Forelimb muscle (tissue), 1 donor: Measurements from ENCODE around the gene AOC1. TPM values are rescaled to one million over a fixed set of nuclear protein-coding genes. Genes with fewer than 3 reads are reported as not detected.

ENCODE experiments used
- DNase-seq: peaks from one replicate; pipeline ENCODE4 v3.0.0-alpha.2; 2013; ENCODE audit warnings: low read depth
- polyA plus RNA-seq: library from polyadenylated mRNA; unstranded; fragments of 120-200 nt; gene quantifications from one replicate; pipeline ENCODE4 v1.2.1, GENCODE V29; 2013; ENCODE audit not compliant: insufficient read length

AOC1 gene
- polyA plus RNA-seq, 1 donor: not detected

DNA sequence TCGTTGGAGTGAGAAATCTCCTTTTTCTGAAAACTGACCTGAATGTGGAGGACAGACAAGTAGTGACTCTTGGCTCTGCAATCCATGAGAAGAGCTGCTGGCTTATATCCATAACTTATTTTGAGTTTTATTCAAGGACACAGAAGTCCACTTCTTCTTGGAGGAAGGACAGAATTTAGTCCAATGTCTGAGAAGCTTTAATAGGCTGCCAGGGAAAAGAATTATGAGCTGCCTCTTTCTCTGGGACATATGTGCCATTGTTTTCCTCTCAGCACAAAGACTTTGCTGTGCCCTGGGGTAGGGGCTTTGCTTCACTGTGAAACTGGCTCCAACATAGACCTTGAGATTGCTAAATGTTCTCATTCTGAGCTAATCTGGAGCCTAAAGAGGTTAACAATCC is 20.5 kb upstream of the AOC1 start:
- DNase-seq: no peak

DNA sequence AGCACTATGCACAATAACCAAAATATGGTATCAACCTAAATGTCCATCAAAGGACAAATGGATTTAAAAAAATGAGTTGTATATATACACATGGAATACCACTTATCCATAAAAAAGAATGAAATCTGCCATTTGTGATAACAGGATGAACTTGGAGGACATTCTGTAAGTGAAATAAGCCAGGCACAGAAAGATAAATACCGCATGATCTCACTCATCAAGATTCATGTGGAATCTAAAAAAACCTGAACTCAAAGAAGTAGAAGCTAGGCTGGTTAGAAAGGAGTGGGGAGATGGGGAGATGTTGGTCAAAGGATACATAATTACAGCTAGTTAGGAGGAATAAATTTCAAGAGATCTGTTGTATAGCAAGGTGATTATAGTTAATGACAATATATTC is 17.3 kb upstream of the AOC1 start:
- no peak for DNase-seq

DNA sequence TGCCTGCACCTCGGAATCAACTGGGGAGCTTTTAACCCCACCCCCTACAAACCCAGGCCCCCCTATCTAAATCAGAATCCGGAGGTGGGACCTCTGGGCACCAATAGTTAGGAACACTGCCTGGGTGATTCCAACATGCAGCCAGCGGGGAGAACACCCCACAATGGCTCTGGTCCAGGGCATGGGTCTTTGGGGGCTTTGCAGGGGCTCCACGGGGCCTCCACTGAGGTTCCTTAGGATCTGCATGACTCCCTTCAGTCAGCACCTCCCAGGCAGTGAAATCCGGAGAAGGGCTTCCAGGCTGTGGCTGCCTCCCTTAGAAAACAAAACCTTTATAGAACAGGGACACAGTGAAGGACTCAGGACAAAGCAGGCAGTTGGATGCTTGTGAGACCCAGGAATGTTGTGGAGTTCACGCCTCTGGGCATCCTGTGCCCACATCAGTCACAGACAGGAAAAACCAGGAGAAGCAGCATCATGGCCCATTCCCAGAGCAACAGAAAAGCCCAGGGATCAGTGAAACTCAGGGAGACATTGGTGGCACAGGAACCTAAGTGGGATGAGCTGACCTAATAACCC is 16.5 kb upstream of the AOC1 start:
- no peak for DNase-seq

DNA sequence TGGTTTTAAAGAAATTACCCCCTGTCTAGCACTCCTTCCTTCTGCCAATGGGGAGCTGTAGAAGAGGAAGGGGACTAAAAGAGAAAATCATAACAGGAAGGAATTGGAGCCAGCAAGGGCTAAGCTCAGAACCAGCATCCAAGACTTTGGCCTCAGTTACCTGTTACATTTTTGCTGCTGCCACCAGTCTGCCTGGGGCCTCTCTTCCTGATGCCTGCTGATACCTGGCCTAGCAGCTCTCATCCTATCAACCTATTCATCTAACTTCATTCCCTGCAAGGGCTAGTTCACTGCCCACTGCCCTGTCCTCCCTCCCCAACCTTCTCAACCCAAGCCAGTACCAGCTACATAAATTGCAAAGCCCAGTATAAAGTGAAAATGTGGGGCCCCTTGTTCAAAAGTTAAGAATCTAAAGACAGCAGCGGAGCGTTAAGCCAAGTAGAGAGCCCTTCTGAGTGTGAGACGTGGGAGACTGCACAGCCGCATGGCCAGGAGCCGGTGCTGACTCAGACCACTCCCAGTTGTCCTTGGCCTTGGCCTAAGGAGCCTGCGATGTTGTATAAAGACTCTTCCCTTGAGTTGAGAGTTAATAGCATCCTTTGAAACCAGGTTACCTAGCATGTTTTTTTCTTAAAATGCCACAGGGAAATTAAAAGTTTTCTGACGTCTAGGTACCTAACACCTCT is 13.2 kb upstream of the AOC1 start:
- DNase-seq: no peak

DNA sequence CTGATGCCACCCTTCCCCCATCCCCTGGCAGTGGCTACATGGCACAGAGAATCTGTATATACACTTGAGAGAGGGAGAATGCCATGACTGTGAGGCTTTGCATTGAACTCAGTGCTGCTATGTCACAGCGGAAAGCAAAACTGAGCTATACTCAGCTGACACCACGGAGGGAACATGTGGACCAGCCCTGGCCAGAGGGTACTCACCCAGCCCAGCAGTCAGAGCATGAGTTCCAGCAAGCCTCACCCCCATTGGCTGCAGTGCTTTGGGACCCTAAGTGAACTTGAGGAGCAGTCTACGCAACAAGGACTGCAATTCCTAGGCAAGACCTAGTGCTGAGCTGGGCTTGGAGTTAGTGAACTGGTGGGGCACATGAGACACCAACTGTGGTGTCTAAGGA is 10.3 kb upstream of the AOC1 start:
- DNase-seq: no peak

DNA sequence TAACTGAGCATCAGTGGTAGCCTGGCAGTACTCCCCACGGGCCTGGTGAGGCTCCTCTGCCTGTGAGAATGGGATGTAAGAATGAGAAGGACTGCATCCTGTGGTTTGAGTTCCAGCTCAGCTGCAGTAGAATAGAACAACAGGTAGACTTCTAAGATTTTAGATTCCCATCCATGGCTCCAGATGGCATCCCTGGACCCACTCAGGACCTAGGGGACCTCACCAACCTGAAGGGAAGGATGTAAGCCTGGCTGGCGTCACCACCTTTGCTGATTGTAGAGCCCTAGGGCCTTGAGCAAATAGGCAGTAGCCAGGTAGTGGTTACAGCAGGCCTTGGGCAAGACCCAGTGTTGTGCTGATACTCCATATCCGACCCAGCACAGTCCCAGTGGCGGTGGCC is 9.6 kb upstream of the AOC1 start:
- DNase-seq: no peak

DNA sequence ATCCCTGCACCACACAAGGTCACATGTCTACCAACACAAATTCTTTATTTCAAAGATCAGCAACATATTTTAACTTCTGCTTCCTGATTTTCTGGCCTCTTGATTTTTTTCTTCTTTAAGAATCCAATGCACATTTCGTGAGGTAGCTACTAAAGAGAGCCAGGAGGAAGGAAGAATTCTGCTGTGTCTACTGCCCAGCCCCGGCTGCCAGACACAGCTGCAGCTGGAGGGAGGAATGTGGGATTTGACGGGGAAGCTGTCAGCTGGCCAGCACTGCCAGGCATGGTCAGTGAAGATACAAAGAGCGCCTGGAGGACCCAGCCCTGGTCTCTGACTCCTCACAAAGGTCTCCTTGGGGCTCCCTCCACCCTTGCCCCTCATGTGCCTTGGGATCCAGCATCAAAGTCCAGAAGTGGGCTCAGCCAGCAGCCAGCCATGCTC is 6.9 kb upstream of the AOC1 start:
- no peak for DNase-seq

DNA sequence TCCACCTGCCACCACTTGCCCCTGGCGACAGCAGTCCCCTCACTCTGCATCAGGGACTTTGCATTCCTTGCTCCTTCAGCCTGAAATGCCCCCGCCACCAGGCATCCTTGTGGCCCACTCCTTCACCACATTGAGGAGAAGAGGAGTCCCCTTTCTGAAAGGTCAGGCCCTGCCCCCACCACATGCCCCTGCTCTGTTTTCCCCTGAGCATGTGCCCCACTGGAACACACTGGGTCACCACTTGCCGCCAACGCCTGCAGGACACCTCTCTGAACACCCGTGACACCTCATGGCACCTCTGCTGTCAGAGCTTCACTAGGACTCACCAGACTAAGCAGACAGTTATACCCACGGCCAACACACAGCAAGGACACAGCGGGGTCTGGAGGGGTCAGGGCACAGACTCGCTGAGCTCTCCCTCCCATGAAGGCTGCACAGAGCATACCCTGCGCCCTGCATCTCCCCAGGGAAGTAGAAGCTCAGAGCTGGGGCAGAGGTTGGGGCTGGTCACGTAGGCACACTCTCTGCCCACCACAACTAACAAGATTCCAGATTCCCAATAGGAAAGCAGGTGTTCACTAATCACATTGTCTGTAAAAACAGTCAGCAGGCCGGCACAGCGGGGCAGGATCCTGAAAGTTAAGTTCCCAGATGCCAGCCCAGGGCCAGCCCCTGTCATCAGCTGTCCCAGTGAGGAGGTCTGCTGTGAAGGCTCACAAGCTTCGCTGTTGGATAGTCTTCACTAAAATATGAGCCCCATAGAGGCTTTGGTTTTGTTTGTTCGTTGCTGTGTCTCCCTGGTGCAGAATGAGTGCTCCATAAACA is 5.8 kb upstream of the AOC1 start:
- DNase-seq: no peak

DNA sequence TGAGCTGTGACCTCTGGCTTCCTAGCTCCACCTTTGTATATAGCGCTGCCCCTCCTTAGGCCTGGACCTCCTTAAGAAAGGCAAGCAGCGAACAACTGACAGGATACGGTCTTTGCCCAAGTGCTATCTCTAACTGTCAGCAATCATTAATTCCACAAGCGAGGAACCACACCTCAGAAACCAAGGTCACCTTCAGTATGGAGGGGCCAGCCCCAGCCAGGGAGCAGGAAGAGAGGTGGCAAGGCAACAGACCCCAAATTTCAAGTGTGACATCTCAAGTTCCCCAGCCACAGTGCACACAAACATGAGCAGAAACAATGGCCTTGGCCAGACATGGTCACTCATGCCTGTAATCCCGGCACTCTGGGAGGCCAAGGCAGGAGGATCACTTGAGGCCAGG is 4.8 kb upstream of the AOC1 start:
- no peak for DNase-seq

DNA sequence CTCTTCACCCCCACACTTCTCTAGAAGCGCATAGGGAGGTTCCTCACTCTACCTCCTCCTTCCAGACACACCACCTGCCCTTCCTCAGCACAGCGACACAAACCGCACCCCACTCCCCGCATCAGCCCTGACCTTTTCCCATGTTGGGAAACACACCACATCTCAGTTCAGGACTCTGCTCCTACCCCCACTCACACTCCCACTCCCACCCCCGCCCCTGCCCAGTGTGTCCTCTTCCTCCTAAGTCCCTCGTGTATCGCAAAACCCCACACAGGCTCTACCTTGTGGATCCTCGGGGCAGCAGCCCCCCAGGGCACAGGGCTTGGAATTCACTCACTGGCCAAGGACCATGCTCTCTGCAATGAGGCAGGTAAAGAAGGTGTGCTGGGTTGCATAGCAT is 4.2 kb upstream of the AOC1 start:
- no peak for DNase-seq

DNA sequence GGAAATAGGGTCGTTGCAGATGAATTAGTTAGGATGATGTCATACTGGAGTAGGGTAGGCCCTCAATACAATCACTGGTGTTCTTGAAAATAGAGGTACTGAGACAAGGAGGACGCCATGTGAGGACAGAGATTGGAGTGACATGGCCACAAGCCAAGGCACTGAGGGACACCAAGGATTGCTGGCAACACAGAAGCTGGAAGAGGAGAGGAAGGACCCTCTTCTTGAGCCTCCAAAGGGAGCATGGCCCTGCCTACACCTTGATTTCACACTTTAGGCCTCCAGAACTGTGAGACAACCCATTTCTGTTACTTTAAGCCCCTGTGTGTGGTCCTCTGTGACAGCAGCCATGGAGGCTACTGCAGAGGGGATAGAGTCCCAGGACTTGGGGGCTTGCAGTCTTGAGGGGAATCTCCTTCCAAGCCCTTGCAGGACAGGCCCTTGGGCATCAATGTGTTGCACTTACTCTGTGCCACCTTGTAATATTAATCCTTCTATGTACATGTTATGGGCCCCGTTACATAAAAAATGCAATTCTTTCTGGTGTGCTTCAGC is 3.7 kb upstream of the AOC1 start:
- DNase-seq: no peak

DNA sequence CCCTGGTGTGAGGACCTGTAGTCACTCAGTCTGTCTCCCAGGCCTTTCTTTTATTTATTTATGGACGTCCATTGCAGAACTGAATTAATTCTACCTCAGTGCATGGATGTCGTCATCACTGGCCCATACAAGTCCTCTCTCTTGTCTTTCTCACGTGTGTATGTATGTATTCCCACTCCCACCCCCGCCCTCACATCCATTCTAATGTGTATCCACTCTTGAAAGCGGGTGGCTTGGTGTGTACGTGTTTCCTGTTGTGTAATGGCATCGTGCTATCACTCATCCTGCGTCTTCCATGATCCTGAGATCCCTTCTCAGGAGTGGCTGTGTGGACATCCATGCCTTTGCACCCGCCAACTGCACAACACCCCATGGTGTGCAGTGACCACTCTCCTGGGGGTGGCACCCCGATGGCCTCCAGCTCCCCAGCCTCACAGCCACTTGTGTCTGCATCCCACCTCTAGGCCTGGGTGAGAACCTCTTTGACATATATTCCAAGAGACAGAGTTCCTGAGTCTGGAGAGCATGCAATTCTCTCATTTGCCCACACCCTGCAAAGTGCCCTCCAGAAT is 3.0 kb upstream of the AOC1 start:
- no peak for DNase-seq

DNA sequence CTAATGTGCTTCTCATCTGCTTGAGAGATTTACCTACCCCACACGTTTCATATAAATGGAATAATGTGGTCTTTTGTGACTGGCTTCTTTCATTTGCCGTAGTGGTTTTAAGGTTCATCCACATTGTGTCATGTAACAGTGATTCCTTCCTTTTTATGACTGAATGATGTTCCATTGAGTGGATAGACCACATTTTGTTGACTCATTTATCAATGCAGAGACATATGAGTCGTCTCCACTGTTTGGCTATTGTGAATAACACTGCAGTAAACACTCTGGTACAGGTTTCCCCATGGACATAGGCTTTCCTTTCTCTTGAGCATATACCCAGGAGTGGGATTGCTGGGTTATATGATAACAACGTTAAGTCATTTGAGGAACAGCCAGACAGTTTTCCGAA is 2.0 kb upstream of the AOC1 start:
- DNase-seq: no peak

DNA sequence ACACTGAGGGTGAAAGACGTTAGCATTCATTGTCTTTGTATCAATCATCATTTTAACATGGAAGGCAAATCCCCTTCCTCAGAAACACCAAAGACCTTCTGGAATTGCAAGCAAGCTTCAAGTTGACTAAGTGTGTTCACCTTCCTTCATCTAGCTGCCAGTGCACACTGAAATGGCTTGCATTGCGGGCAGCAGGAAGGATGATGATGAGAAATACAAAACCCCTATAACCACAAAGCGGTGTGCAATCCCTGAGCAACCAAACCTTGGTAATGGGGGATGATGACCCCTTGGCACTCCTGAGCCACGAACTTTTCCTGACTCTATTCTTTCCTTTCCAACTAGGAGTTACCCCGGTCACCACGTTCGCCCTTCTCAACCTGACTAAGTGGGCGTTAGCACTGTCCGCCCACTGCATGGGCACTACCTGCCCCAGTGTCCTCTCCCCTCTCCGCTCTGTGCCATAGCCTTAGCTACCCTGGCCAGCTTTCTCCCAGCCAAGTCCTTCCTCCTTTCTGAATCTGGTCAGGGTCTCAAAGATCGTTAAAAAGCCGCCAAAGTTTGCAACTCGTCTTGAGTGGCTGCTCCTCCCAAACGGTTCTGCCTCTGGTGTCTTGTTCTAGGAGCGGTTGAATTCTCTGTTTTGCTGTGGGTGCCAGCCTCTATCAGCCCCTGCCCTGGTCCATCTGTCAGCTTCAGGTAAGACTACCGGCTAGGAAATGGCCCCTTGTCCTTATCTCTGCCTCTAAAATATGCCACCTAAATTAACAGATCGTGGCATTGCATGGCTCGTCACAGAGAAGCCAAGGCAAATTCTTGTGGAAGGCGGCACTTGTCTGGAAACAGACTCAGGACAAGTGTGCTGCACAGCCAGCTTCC is 586 bp upstream of the AOC1 start:
- DNase-seq: no peak

DNA sequence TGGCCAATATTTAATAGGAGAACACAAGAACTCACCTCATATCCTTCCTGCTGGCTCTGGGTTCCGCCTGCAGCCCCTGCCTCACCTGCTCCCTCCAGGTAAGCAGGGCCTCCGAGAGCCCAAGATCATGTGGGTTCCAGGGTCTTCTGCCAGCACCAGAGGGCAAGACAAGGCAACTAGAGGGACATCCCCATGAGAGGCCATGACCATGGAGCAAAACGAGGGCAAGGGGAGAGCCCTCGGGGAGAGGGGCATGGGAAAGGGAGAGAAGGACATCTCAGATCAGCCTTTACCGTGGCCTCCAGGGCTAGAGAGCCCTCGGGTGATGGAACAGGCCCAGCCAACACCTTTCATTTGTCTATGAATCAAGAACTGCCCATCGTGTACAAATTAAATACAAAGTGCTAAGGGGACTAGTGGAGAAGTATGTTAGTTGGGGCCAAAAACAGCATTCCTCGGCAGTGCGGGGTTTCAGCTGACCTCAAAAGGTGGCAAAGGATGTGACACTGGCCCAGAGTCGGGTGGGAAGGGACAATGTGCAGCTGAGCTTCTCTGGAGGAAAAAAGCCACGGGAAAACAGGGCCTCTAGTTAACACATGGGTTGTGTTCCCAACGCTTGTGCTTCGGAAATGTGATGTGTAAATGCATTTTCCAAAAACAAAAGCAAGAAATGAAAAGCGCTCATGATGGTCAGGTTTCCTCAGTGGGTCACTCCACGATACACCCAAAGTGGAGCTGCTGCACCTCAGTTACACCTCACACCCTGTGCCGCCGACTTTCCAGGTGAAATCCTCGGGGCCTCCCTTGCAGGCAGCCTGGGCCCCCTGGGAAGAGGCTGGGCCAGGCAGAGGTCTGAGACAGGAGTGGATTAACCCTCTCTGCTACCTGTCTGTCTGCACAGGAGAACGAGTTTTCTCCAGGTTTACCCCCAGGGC is 2.0 kb downstream of the AOC1 start:
- no peak for DNase-seq

DNA sequence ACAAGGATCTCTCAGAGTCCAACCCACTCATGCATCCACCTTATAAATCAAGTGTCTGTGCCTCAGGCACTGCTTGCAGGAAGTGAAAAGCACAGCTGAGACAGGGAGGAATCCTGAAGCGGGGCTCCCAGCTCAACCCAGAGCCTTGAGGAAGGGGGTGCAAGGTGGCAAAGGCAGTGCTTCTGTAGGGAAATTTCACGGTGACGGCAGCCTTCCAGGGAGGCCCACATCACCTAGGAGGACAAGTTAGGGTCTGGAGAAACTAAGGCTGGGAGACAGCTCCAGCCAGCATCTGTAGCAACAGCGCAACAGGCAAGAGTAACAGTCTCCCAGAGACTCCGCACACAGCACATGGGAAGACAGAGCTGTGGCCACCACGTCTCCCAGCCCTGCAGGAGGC is 2.7 kb downstream of the AOC1 start:
- no peak for DNase-seq

DNA sequence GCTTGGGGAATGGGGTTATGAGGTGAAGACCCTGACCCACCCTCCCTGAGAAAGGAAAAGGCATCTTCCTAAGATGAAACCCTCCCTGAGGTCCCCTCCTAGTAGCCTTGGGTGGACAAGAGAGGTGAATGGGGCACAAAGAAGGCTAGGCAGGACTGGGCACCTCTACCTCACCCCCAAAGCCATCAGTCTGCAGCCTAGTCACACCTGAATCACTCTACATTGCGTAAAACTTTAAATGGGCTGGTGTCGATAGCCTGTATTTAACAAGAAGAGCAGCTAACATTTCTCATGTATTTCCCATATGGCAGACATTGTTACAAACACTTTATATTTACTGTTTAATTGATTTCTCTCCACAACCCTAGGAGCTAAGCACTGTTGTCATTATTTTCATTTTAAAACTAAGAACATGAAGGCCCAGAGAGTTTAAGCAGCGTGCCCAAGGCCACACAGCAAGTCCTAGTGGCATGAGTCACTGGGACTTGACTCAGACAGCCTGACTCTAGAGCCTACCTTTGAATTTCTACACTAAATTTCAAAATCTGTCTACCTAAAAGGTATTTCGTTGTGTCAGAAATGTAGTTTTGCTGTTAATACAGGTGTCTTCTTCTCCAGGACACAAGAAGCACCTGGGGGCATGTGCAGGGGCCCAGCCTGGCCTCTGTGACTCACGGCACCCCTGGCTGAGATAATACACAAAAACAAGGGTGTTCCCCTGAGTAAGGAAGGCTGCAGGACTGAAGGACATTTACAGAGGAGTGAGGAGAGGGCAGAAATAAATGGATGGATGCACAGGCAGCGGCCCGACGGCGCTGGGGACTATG is 3.4 kb downstream of the AOC1 start:
- DNase-seq: no peak

DNA sequence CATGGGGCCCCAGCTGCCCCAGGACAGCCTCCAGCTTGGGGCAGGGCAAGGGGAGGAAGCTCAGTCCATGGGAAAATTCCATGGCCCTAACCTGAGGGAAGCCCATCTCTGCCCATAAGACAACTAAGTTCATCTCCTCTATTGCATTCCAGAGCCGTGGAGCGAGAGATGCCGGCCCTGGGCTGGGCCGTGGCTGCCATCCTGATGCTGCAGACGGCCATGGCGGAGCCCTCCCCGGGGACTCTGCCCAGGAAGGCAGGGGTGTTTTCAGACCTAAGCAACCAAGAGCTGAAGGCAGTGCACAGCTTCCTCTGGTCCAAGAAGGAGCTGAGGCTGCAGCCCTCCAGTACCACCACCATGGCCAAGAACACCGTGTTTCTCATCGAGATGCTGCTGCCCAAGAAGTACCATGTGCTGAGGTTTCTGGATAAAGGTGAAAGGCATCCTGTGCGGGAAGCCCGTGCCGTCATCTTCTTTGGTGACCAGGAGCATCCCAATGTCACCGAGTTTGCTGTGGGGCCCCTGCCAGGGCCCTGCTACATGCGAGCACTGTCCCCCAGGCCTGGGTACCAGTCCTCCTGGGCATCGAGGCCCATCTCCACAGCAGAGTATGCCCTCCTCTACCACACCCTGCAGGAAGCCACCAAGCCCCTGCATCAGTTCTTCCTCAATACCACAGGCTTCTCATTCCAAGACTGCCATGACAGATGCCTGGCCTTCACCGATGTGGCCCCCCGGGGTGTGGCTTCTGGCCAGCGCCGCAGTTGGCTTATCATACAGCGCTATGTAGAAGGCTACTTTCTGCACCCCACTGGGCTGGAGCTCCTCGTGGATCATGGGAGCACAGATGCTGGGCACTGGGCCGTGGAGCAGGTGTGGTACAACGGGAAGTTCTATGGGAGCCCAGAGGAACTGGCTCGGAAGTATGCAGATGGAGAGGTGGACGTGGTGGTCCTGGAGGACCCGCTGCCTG is 4.3 kb downstream of the AOC1 start:
- no peak for DNase-seq
